HG02610 (cell line): ENCODE data around the gene PEX6.
A peak's percentile ranks its signal among the peaks of the same experiment; 100 is the strongest.

Source experiments
- ATAC-seq: cut with Tn5 transposase; IDR thresholded peaks from one replicate; pipeline ENCODE4 v1.9.1; 2021; ENCODE audit warnings: mild to moderate bottlenecking, moderate library complexity; ENCODE audit not compliant: unreplicated experiment

The PEX6 gene

DNA sequence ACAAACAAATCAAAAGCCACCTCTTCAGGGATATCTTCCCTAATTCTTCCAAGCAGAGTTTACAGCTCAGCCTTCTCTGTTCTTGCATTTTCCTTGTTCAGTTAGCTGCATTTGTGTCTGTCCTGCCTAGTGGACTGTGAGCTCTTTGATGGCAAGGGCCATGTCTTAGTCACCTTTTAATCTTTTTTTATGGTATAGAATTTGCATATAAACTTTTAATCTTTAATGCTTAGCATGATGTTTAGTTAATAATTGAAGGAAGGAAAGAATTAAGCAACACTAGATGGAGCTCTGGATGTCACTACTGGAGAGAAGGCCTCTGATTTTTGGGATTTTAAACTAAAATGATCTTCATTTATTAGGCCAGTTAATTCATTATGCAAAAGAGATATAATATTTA is 17.5 kb upstream of the PEX6 start:
- no peak for ATAC-seq

DNA sequence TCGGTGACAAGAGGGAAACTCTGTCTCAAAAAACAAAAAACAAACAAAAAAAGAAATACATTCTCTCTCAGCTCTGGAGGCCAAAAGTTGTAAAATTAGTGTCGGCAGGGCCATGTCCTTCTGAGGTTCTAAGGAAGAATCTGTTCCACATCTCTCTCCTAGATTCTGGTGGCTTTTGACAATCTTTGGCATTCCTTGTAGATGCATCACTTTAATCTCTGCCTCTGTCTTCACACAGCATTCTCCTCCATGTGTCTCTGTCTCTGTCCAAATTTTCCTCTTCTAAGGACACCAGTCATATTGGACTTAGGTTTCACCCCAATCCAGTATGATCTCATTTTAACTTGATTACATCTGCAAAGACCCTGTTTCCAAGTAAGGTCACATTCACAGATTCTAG is 14.5 kb upstream of the PEX6 start:
- no peak for ATAC-seq

DNA sequence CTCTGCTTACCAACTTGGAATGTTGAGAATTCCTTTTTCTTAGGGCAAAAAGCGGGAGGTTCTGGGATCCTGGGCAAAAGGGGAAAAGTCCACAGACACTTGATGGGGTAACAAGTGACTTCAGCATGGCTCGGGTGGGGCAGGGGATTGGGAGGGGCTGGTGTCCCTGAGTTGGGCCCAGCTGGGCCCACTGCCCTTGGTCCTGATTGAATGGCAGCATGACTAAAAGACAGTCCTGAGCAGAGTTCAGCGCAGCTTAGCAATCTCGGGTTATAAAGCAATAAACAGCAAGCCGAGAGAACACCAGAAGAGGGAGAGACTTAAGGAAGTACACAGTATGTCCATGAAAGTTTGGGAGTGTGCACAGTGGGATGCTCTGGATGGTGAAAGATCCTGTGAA is 10.9 kb upstream of the PEX6 start:
- ATAC-seq, result no peak

DNA sequence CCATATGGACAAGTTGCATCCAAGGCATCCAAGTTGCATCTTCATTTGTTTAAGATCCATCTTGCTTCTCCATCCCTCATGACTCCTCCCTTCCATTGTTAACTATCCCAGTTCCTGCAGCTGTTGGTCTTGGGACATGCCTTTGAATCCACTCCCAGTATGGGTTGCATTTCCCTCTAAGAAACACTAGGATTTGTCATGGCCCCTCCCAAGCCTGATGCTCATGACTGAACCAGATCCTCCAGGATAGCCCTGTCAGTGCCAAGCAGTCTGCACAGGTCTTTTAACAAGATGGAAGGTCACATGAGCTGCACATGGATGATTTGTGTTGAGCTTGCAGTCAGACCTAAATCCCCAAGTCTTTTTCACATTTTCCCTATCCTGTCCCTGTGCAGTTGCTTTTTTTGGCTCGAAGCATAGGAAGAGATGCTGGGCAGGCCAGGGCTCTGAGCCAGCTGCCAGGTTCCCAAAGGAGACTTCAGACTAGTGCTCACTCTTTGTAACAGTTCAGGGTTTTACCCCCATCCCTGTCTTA is 9.6 kb upstream of the PEX6 start:
- no peak for ATAC-seq

DNA sequence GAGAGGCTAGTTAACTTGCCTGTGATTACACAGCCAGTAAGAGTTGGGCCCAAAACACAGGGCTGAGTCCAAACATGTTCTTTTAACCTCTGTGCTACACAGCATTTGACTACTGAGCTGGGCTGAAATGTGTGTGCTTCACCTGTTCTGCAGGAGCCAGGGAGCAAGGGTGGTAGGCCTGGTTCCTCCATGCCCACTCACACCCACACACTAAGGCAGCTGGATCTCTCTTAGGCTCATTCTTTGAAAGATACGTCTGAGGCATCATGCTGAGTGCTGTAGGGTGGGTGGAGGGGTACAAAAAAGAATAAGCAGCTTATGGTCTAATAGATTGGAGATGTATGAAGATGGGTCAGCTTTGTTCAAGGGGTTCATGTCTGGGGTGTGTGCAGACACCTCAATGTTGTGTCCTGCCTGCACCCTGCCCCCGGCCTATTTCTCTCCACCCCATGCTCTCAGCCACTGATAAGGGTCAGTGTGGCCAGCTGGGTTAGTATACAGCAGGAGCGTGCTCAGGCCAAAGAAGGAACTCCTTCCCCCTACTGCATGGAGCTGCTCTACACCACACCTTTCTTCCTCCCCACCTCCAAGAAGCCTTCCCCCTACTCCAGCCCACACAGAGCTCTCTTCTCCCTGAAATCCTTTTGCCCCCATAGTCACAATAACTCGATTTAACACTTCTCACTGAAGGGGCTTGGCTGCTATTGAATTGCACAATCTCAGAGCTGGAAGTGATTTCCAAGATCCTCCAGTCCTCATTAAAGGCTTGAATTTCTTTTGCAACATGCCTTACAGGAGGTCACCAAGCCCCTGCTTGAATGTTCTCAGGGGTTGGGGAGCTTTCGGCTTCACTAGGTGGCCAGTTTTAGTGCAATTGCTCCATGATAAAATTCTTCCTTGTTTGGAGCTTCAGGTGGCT is 8.8 kb upstream of the PEX6 start:
- no peak for ATAC-seq

DNA sequence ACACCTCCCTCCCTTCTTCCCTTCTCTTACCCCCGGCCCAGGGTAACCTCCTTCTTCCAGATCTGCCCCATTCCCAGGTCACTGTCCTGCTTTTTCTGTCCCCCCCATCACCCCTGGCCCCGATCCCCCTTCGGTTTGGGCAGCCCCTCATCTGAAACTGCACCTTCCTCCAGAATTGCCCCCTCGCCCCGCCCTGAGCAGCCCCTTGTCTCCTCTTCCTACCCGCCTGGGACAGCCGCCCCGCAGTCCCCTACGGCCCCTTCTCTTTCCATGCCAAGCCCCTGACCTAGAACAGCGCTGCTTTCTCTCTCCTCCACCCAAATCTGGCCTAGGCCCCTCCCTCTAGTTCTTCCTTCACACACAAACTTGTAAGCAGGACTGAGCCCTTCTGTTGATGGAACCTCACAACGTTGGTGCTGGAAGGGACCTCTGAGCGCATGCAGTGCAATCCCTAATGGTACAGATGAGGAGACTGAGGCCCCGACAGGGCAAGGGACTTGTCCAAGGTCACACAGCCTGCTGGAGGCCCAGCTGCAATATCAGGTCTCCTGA is 6.0 kb upstream of the PEX6 start:
- no peak for ATAC-seq

DNA sequence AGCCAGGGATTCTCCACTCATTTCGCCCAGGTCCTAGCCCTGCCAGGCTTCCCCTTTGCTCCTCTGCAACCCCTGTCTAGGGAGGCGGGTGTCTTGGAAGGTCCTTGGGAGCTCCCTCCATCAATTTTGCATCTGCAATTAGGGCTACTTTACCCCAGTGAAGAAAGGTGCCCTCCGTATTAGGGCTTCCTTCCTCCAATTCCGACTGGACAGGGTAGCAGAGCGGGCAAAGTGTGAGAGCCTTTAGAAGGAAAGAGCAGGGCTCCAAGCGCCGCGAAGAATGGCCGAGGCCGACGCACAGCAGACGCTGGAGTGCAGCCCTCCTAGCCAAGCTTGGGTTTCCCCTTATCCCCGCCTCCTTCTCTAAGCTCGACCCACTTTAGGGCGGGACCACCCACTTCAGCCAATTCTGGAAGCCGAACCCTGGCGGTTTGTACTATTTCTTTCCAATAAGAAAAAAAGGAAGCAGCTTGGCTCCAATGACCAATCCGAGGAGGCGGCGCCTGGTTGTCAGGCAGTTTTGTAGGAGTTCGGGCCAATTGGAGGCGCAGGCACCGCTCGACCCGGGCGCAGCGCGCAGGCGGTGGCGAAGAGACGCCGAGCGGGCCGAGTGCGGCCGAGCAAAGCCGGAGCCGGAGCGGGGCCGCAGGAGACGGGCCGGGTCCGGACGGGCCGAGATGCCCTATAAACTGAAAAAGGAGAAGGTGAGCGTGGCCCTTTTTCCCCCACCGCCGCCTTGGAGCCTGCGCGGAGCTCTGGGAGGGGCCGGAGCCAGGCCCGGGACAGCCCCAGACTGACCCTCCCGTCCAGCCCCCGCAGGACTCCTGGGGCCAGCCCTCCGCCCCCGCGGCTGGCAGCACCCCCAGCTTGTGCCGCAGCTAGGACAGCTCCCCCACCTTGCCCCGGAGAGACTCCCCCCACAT is 5.3 kb upstream of the PEX6 start, which contains the start of gene PPP2R5D:
Gene PPP2R5D, plus strand, starts transcription at position 570 of the 923 bp plus-strand sequence. Its CDS starts 108 bp downstream, at position 678.
- ATAC-seq, result peak; percentile 91

DNA sequence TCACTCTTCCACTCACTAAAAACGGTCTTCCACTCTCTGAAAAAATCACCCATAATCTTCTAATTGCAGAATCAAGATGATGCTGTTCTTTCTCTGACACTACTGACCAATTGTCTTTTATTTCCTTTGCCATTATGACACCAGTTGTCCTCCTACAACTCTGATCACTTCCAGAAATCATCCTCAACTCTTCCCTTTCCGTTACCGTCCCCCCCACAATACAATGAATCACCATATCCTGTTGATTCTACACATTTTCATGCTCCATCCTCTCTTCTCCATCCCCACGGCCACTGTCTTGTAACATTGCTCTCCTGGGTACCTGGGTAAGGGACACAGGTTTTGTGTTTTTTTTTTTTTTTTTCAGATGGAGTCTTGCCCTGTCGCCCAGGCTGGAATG is 2.9 kb upstream of the PEX6 start:
- no peak for ATAC-seq

DNA sequence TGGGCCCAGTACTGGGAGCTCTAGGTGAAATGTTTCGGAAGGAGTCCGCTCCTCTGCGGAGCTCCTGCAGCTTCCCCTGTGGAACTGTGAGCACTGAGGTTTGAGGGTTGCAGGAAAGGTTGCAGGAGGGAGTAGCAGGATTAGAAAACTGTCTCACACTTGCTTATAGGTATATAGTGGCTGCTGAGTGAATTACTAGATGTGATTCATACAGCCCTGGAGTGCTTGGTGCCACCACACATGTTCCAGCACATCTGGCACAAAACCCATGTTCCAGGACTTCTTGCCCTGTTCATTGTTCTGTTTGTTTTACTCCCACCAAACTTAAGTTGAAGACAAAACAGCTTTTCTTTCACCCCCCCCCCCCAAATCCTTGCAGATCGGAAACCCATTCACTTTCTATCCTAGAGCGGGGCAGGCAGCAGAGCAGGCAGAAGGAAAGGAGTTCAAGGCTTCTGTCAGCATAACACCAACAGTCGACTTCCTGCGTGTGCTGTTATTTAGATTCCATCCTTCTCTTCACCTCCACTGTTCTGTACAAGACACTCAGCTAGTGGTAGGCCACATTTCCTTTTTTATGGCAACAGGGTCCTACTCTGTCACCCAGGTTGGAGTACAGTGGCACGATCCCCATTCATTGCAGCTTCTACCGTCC is 669 bp upstream of the PEX6 start:
- ATAC-seq, result peak; percentile 10

DNA sequence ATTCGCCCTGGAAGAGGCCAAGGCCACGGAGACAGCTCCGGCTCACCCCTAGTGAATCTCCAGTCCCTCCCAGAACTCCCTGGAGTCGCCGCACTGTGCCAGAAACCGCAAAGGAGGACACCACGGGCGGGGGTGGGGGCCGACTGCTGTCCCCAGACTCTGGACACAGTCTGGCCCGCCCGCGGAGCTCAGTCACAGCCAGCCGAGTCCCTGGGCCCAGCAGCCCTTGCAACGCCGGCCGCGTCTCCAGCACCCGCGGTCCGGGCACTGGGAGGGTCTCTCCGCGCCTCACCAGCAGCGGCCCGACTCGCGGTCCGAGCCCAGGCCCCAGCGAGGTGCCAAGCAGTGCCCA is 518 bp downstream of the PEX6 start:
- ATAC-seq, result peak; percentile 12

DNA sequence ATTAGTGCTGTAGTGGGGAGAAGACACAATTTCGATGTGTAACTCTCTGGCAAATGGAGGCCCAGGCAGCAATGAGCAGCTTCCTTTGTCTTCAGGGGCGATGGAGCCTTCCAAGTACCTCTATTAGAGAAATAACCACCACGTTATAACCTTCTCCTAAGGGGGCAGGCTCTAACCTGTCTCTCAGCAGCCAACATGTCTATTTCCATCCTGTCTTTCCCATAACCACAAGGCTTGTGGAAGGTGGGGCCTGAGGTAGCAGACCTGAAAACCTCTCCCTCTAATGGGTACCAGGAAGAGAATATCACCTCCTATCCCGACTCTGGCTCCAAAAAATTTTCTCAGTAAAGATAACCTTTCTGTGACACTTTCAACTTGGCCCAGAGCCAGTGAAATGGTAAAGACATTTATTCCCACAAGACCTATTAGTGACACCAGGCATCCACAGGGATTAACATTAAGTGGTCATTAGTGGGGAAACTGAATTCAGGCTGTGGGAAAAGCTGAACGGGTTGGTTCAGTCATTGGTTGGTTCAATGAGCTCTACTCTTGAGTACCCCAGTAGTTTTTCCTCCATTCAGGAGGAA is 4.0 kb downstream of the PEX6 start:
- no peak for ATAC-seq

DNA sequence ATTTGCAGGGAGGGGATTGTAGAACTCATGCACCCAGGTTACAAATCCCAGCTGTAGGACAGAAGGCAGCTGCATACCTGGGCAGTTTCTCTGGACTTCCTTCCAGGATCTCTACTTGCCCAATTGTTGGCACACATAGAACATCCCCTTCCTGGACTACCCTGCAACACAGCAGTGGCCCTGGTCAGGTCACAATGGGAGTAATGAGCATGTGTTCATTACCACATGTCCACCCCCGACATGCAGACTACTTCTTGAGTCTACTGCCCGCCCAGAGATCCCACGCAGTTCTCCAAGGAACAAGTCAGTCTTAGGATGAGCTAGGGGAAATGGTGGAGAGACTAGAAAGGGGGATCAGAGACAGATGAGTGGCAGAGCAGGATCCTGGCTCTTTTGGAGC is 5.1 kb downstream of the PEX6 start:
- no peak for ATAC-seq

DNA sequence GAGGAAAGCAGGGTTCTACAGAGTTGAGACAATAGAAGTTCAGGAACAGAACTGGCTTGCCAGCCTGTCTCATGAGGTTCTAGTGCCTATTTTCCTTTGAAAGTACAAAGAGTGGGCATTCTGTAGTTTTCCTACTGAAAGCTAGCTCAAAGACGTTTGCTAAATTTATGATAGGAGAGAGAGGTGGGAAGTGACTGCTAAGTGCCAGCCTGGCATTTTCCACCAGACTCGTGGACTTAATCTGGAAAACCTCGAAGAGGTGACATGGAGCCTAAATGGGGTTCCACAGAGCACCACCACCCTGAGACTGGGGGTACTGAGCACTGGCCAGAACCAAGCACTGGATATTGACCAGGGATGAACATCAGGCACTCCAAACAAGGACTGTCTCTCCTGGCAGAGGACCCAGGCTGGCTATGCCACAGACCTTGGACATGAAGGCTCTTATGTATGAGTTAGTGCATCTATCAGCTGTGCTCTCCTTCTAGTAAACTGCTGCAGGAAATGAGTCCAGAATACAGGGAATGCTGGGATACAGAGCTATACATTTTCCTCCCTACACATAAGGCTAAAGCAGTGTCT is 7.1 kb downstream of the PEX6 start:
- ATAC-seq, result no peak

DNA sequence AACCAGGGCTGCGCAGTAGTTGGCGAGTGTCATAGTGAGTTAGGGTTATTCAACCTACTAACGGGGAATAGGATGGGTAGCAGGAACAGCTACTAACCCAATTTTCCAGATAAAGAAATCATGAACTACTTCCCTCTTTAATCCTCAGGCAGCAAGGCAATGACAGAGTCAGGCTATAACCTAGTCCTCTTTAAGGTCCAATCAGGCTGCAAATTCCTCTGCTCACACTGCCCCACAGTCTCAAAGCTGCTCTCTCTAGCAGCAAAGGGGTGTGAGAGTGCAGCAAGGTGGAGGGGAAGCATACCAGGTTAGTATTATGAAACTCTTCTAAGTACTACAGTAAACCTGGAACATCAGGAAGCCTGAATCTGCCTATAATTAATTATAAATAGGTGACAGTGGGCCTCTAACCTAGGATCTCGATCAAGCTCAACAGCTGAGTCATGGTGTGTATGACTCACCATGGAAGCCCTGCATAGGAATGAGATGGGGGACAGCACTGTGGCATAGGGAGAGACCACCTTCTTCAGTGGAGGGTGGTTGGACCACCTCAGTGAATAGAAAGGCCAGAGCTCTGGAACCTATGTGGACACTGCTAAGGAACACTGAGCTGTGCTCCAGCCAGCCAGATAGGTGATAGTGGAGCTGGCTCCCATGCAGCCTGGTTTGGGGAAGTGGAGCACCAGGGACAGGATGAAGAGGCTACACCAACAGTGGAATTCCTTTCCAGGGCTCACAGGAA is 7.9 kb downstream of the PEX6 start:
- no peak for ATAC-seq

DNA sequence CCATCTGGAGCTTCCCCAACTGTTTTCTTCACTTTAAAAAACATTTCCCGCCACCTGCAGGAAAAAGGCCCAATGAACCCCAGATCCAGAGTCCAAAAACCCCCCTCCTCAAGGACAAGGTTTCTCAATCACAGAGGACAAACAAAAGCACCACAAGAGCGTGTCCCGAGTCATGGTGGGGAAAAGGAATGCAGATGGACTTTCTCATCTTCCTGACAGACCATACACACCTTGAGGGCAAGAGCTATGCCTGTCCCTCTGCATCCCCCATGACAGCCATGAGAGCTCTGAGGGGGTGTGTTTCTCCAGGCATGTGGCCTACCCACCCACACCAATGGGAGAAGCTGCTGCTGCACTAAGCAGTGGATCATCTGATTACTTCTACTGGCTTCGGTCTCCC is 9.0 kb downstream of the PEX6 start:
- no peak for ATAC-seq

DNA sequence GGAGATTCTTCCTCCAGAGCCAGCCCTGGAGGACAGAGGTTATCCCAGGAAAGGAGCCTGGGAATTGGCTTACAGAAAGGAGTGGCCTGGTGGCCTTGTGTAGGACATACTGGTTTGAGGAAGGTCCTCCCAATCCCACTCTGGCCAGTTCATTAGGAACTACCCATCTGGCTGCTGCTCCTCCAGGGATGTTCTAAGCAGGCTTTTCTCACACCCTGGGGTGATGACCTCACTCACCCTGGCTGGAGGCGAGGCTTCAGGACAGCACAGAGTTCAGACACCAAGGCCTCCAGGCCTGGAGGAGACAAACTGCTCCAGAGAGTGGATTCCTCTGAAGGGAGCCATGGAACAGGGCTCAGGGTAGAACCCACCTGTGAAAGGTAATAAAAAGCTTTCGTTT is 9.6 kb downstream of the PEX6 start:
- no peak for ATAC-seq

DNA sequence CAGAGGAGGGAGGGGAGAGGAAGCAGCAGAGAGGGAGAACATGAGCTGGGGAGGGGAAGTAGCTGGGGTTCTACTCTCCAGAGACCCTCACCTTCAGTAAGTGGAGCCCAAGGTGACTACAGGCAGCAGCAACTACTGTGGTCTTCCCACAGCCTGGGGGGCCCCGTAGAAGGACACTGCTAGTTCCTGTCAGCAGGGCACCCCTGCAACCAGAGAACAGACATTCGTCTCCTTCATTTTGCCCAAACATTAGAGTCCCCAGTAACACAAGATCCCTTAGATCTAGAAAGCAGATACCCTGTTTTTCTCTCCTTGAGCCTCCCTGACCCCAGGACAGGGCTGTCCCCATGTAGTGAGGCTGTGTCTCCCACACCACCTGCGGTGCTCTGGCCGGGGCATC is 10.2 kb downstream of the PEX6 start:
- ATAC-seq, result no peak

DNA sequence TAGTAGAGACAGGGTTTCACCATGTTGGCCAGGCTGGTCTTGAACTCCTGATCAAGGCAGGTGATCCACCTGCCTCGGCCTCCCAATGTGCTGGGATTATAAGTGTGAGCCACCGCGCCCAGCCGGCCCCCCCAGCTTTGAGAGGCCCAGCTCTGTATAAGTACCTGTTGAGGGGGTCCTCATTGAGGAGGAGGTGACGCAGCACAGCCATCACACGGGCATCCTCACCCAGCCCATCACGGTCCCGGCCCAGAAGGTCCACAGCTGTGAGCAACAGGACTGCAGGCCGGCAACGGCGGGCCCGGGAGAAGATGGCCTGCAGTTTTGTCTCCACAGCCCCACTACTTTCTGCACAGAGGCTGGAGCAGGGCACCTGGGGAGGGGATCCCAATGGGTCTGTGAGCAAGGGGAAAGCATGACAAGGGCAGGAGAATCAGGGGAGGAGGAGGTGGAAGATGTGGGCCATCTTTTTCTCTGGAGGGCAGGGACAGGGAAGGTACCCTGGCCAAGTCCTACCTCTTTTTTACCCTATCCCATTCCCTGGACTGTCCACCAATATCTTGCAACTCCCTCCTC is 10.8 kb downstream of the PEX6 start:
- no peak for ATAC-seq

DNA sequence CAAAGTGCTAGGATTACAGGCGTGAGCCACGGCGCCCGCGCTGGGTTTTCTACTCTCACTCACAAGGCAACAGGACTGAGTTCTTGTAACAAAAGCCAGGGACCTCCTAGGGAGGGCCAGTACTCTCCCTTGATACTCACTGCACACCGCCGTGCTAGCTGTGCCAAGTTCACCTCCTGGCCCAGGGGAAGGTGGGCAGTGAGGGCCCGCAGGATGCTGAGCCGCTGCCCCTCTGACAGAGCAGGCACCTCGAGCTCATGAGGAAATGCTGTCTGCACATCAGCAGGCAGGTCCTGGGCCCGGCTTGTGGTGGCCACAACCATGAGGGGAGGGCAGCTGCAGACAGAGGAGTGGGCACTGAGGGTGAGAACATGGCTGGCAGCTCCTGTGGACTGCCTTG is 11.8 kb downstream of the PEX6 start:
- no peak for ATAC-seq
